Measurements from ENCODE around the gene SMIM45.
A peak's percentile ranks its signal among the peaks of the same experiment; 100 is the strongest.

Gene SMIM45

GRCh38 chr22:41989246-41989645 lies 37.3 kb downstream of the SMIM45 start:
- DNase-seq (ENCODE audit: low read depth), result no peak
- H3K4me3 ChIP-seq (ENCODE audit: low read depth, low read length), result no peak overlapping the region

GRCh38 chr22:41991111-41991510 lies 39.2 kb downstream of the SMIM45 start:
- DNase-seq (ENCODE audit: low read depth), result no peak
- no peak overlapping the region for H3K4me3 ChIP-seq (ENCODE audit: low read depth, low read length)

DNA sequence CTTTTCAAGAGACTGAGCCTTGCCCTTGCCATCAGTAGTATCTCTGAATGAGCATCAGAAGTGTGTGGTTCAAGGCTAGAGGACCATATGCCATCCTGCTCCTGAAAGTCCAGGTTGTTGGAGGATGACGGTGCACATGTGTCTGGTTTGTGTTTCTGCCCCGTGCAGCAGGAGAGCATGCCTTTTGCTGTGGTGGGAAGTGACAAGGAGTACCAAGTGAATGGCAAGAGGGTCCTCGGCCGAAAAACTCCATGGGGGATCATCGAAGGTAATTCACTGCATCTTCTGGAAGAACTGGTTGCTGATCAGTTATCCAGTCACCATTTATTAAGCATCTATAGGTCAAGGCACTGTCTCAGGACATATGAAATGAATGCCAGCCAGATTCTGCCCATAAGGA lies 40.5 kb downstream of the SMIM45 start:
- no peak for DNase-seq (ENCODE audit: low read depth)
- H3K4me3 ChIP-seq (ENCODE audit: low read depth, low read length), result no peak overlapping the region

DNA sequence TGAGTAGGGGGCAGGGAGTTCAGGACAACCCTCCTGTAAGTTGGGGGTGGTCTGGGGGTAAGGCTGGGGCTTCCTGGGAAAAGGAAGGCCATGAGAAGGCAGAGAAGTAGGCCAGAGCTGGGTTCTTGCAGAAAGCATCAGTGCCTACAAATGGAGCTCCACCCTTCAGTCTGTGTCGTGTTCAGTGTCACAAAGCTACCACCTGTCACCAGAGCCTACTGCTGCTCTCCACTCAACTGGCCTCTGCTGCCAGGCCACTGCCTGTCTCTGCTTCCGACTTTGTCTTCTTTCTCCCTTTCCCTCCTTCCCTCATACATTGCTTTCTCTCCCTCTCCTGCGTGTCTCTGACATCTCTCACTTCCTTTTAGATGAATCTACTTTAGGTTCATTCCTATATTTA lies 43.3 kb downstream of the SMIM45 start:
- no peak for DNase-seq (ENCODE audit: low read depth)
- no peak overlapping the region for H3K4me3 ChIP-seq (ENCODE audit: low read depth, low read length)

DNA sequence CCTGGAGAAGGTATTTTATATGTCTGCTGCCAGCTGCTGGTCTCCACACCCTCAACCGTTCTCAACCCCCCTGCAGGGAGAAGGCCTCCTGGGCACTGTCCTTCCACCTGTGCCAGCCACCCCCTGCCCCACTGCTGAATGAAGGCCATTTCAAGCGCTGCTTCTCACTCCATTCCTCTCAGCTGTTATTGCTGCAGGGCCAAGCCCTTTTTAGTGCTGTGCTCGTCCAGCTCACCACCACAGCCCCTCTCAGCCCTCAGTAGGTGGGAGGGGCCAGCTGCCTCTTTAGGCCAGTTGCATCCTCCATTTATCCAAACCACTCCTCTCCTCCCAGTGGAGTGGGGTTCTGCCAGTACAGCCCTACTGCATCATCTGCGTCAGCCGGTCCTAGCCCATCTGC lies 44.9 kb downstream of the SMIM45 start:
- no peak for DNase-seq (ENCODE audit: low read depth)
- no peak overlapping the region for H3K4me3 ChIP-seq (ENCODE audit: low read depth, low read length)

DNA sequence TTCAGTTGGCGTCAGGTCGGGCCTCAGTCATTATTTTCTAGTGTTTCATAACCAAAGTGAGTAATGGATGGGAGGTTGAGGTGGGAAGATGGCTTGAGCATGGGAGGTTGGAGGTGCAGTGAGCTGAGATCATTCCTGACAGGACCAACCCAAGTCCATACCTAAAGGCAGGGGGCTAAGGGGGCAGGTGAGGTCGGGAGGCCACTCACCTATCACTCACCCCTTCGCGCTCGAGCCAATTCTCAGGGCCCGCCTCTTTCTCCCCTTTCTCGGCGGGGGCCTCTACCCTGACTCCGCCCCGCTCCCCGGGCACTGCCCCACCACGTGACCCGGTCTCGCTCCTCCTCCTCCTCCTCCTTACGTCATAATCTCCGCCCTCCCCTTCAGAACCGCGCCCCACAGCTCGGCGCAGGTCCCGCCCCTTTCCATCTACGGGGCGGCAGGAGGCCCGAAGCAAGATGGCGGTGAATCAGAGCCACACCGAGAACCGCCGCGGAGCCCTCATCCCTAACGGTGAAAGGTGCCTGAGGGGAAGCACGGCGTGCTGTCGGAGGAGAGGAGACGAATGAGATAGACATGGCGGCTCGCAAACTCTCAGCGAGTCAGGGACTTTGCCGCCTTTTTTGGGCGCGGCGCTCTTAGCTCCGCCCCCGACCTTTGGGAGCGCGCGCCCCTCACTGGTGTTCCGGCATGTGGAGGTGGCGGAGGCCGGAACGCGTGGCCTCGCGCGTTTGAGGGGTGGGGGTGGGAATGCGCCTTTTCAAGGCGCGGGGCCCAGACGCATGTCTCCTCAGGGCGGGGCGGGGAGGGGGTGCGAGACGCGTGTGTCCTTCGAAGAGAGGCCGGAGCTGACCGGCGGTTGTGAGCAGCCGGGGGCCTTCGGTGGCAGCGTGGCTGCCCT lies 46.7 kb downstream of the SMIM45 start, which contains the start of gene WBP2NL:
Gene WBP2NL (plus strand): TSS at position 428 of the 901 bp plus-strand sequence. CDS start 31 bp downstream, at position 459.
- peak; percentile 14 for DNase-seq (ENCODE audit: low read depth)

GRCh38 chr22:42000466-42000865 lies 48.5 kb downstream of the SMIM45 start:
- H3K4me3 ChIP-seq (ENCODE audit: low read depth, low read length), result no peak overlapping the region
- no peak for DNase-seq (ENCODE audit: low read depth)

More for the DNA sequence above, 46.7 kb downstream of the SMIM45 start, which contains the start of gene WBP2NL:
- H3K4me3 ChIP-seq (ENCODE audit: low read depth, low read length), result peak within 1 kb of the TSS; percentile 44

- no peak overlapping the region for H3K4me3 ChIP-seq (ENCODE audit: low read depth, low read length)
- no peak for DNase-seq (ENCODE audit: low read depth)
Measured at GRCh38 chr22:42001121-42001520, 49.2 kb downstream of the SMIM45 start.

DNA sequence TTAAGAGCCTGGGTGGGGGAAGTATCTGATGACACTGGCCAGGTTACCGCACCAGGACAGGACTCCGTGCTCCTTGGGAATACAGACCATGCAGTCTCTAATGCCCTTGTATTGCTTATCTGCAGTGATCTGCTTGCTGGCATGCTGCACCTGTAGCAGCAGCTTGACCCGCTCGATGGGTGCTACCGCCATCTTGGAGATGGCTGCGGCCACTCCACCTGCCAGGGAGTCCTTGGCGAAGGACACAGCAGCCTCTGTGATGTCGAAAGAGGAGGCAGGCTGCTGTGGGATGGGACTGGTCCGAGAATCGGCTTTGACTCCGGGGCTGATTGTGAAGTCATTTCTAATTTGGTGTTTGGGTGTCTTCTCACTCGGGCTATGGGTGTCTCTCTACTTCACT lies 49.8 kb downstream of the SMIM45 start:
- no peak overlapping the region for H3K4me3 ChIP-seq (ENCODE audit: low read depth, low read length)
- DNase-seq (ENCODE audit: low read depth), result no peak

GRCh38 chr22:42007922-42008321 lies 56.0 kb downstream of the SMIM45 start:
- no peak overlapping the region for H3K4me3 ChIP-seq (ENCODE audit: low read depth, low read length)
- no peak for DNase-seq (ENCODE audit: low read depth)

Data from skeletal muscle cell (primary cell).